Prostate gland (tissue), 2 donors: ENCODE data around the gene YOD1. TPM values are rescaled to one million over a fixed set of nuclear protein-coding genes. Genes with fewer than 3 reads are reported as not detected.

Experiments
- DNase-seq: peaks from one replicate; pipeline ENCODE4 v3.0.0-alpha.2; 2019; ENCODE audit warnings: low spot score
- H3K27ac ChIP-seq, 2 donors: fragments of 200-600 bp; sonication (generic); 2 replicates each; pipeline ENCODE4 v1.5.1; 2017 to 2019
- H3K27me3 ChIP-seq: fragments of 200-600 bp; sonication (generic); replicated peaks from 2 replicates; pipeline ENCODE4 v1.5.1; 2019; ENCODE audit not compliant: insufficient read depth
- H3K36me3 ChIP-seq, 2 donors: fragments of 200-600 bp; sonication (generic); 1 replicate in 1 of 2; 2 replicates in 1 of 2; pipeline versions ENCODE4 v1.5.1 to v1.8.1; 2017 to 2019
- H3K4me1 ChIP-seq: fragments of 200-600 bp; sonication (generic); replicated peaks from 2 replicates; pipeline ENCODE4 v1.5.1; 2019
- H3K4me3 ChIP-seq, 2 donors: fragments of 200-600 bp; sonication (generic); 2 replicates each; pipeline ENCODE4 v1.5.1; 2017 to 2019
- H3K9me3 ChIP-seq: fragments of 200-600 bp; sonication (generic); 2 replicates; pipeline ENCODE4 v1.5.1; 2017
- CTCF ChIP-seq, 4 experiments: fragments of 200-600 bp in 2 of 4; fragments of 450-650 bp in 2 of 4; sonication (generic) in 2 of 4; IDR thresholded peaks; 1 replicate in 3 of 4; 2 replicates in 1 of 4; pipeline ENCODE4 v1.5.1; 2016 to 2019; ENCODE audit warnings: antibody characterized with exemption in 4 of 4, mild to moderate bottlenecking in 2 of 4, moderate library complexity in 2 of 4
- POLR2A ChIP-seq: fragments of 450-650 bp; IDR thresholded peaks from one replicate; pipeline ENCODE4 v1.6.1; 2016; ENCODE audit warnings: antibody characterized with exemption, mild to moderate bottlenecking
- POLR2AphosphoS5 ChIP-seq: sonication (generic); formaldehyde crosslinking; IDR thresholded peaks from one replicate; pipeline ENCODE4 v1.6.1; 2017; ENCODE audit warnings: antibody characterized with exemption
- WGBS: methylation state at CpG from one replicate; pipeline ENCODE4 v1.1.5; 2018; 5-methylcytosine and 5-hydroxymethylcytosine counted together
- intact Hi-C: fragments of 100-400 bp; cut with DNase I; formaldehyde crosslinking; loops from one replicate; pipeline ENCODE4 v1.14.2; 2022
- total RNA-seq, 2 donors: library from RNA; depleted of rRNA; stranded (reverse); fragments of >200 nt; gene quantifications; one replicate each; pipeline ENCODE4 v1.1.0, GENCODE V29; 2016

The YOD1 gene
- total RNA-seq, 2 donors from 2014 or later: 6.2 to 10.8 TPM

- 89% methylated on average over 3 of the region's 3 CpGs for WGBS
- TF ChIP-seq POLR2A (no peak), CTCF (IDR thresholded peaks at IDR 0.05) (no peak), POLR2AphosphoS5 (no peak)
- Histone ChIP-seq H3K9me3 (no peaks in the 10 kb centered on the region), H3K4me1 (no peaks in the 10 kb centered on the region), H3K27me3 (no peaks in the 10 kb centered on the region), H3K36me3 (peaks cover 0 to 3% of the 10 kb centered on the region in 2 donors), H3K4me3 (no peak overlapping the region), H3K27ac (no peak overlapping the region)
- intact Hi-C loops: no loop called here
- DNase-seq: no peak
These were observed 18.1 kb upstream of the YOD1 start for GRCh38 chr1:207069061-207069460.

GRCh38 chr1:207067665-207068064, 16.7 kb upstream of the YOD1 start:
- Histone ChIP-seq H3K4me1 (no peaks in the 10 kb centered on the region), H3K36me3 (peaks cover 0 to 3% of the 10 kb centered on the region in 2 donors), H3K9me3 (no peaks in the 10 kb centered on the region), H3K27ac (no peak overlapping the region), H3K27me3 (no peaks in the 10 kb centered on the region), H3K4me3 (no peak overlapping the region)
- TF ChIP-seq CTCF (IDR thresholded peaks at IDR 0.05) (no peak), POLR2A (no peak), POLR2AphosphoS5 (no peak)
- intact Hi-C loops: no loop called here
- WGBS: 84% methylated on average over 5 of the region's 5 CpGs
- DNase-seq: no peak

- TF ChIP-seq CTCF (IDR thresholded peaks at IDR 0.05) (no peak), POLR2AphosphoS5 (no peak), POLR2A (no peak)
- no peak overlapping the region for H3K27ac ChIP-seq
These were observed 16.2 kb upstream of the YOD1 start for GRCh38 chr1:207067185-207067584.

GRCh38 chr1:207064561-207064960, 13.6 kb upstream of the YOD1 start:
- H3K9me3 ChIP-seq: no peaks in the 10 kb centered on the region
- H3K36me3 ChIP-seq: no peaks in the 10 kb centered on the region
- H3K4me3 ChIP-seq: no peak overlapping the region
- H3K27me3 ChIP-seq: no peaks in the 10 kb centered on the region
- DNase-seq: no peak
- no peak overlapping the region for H3K27ac ChIP-seq
- no peaks in the 10 kb centered on the region for H3K4me1 ChIP-seq
- TF ChIP-seq POLR2A (no peak), POLR2AphosphoS5 (no peak), CTCF (IDR thresholded peaks at IDR 0.05) (no peak)
- WGBS: 79% methylated on average over 8 of the region's 8 CpGs
- intact Hi-C loops: no loop called here

More at GRCh38 chr1:207067185-207067584, 16.2 kb upstream of the YOD1 start:
- DNase-seq: no peak
- H3K4me3 ChIP-seq: no peak overlapping the region
- H3K27me3 ChIP-seq: no peaks in the 10 kb centered on the region
- H3K36me3 ChIP-seq: peaks cover 0 to 3% of the 10 kb centered on the region in 2 donors
- no peaks in the 10 kb centered on the region for H3K4me1 ChIP-seq
- intact Hi-C loops: no loop called here
- no peaks in the 10 kb centered on the region for H3K9me3 ChIP-seq
- WGBS: 60% methylated on average over 3 of the region's 3 CpGs

GRCh38 chr1:207063014-207063413, 12.0 kb upstream of the YOD1 start:
- TF ChIP-seq POLR2AphosphoS5 (no peak), POLR2A (no peak), CTCF (IDR thresholded peaks at IDR 0.05) (no peak)
- intact Hi-C loops: no loop called here
- no peaks in the 10 kb centered on the region for H3K36me3 ChIP-seq
- no peaks in the 10 kb centered on the region for H3K9me3 ChIP-seq
- H3K27me3 ChIP-seq: no peaks in the 10 kb centered on the region
- WGBS: 93% methylated on average over 5 of the region's 5 CpGs
- H3K4me3 ChIP-seq: no peak overlapping the region
- DNase-seq: no peak
- H3K4me1 ChIP-seq: no peaks in the 10 kb centered on the region
- H3K27ac ChIP-seq: no peak overlapping the region
